ENCODE data around the gene PTGES3. TPM values are rescaled to one million over a fixed set of nuclear protein-coding genes. Genes with fewer than 3 reads are reported as not detected.
A peak's percentile ranks its signal among the peaks of the same experiment; 100 is the strongest.
"Not testable (repeated sequence)": the region's sequence is repeated elsewhere in the genome, so short reads cannot be mapped to it uniquely, and the experiment has no call there.

PTGES3 gene, protein sequence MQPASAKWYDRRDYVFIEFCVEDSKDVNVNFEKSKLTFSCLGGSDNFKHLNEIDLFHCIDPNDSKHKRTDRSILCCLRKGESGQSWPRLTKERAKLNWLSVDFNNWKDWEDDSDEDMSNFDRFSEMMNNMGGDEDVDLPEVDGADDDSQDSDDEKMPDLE
- 219 TPM for polyA plus RNA-seq (2012; ENCODE audit: insufficient read depth, insufficient read length, low read depth)

DNA sequence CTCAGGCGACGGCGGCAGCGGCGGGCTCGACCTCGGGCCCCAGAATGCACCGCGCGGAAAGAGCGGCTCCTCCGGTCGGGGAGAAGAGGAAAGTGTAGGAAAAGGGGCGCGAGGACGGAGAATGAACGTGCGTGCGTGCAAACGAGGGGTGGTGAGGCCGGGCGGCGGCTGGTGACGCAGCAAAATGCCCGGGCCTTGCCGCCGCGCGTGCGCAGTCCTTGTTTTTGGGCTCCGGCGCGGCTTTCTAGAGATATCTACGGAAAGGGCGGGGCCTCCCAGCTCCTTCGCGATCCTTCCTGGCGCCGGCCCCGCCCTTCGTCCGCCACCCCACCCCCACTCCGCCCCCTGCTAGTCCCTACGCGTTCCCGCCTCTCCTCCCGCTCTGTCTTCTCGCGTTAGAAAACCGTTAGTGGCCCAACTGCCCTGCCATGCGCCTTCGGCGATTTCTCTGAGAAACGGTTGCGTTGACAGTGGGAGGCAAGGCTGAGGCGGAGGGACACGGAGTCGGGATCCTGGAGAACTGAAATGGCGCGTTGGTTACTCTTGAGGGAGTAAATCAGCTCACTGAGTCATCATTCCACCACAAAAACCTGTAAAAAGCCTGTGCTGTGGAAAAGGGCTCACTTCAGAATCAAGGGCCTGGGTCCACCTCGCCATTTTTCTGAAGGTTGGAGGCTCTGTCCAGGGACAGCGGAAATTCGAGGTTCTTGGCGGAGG is at the start of gene PTGES3:
PTGES3 (minus strand) TSS at position 156 of the 717 bp plus-strand sequence. CDS start 285 bp downstream, outside the sequence.
- H3K36me3 ChIP-seq, result peaks cover 20% of the 10 kb centered on the region
- no peaks in the 10 kb centered on the region for H3K27me3 ChIP-seq
- peak; percentile 98 for DNase-seq
- TF ChIP-seq, protein P1, sequence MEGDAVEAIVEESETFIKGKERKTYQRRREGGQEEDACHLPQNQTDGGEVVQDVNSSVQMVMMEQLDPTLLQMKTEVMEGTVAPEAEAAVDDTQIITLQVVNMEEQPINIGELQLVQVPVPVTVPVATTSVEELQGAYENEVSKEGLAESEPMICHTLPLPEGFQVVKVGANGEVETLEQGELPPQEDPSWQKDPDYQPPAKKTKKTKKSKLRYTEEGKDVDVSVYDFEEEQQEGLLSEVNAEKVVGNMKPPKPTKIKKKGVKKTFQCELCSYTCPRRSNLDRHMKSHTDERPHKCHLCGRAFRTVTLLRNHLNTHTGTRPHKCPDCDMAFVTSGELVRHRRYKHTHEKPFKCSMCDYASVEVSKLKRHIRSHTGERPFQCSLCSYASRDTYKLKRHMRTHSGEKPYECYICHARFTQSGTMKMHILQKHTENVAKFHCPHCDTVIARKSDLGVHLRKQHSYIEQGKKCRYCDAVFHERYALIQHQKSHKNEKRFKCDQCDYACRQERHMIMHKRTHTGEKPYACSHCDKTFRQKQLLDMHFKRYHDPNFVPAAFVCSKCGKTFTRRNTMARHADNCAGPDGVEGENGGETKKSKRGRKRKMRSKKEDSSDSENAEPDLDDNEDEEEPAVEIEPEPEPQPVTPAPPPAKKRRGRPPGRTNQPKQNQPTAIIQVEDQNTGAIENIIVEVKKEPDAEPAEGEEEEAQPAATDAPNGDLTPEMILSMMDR (IDR thresholded peaks at IDR 0.05; ENCODE audit: low read depth, low read length), result no peak
- no peaks in the 10 kb centered on the region for H3K9me3 ChIP-seq
- no peaks in the 10 kb centered on the region; the same call in 1 of the 2 replicates for H3K4me1 ChIP-seq
- peak within 1 kb of the TSS; percentile 100 for H3K4me3 ChIP-seq (ENCODE audit: low read depth, low read length)

DNA sequence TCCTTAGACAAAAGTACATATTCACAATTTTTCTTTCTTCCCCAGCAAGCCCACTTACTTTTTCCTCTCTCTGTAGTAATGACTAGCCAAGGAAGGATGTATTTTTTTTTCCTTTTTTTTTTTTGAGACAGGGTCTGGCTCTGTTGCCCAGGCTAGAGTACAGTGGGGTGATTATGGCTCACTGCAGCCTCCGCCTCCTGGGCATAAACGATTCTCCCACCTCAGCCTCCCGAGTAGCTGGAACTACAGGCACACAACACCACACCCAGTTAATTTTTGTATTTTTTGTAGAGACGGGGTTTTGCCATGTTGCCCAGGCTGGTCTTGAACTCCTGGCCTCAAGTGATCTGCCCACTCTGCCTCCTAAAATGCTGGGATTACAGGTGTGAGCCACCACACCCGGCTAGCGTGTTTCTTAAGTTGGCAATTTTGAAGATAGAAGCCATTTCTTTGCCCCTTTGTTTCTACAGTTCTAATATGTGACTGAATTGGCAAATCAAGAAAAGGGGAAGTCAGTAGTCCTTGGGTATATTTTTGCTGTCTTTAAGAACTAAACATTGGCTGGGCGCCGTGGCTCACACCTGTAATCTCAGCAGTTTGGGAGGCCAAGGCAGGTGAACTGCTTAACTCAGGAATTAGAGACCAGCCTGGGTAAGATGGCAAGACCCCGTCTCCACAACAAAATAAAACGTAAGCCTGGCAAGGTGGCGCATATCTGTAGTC is 40.2 kb upstream of the PTGES3 start:
- TF ChIP-seq, protein P1 (IDR thresholded peaks at IDR 0.05; ENCODE audit: low read depth, low read length), result no peak

DNA sequence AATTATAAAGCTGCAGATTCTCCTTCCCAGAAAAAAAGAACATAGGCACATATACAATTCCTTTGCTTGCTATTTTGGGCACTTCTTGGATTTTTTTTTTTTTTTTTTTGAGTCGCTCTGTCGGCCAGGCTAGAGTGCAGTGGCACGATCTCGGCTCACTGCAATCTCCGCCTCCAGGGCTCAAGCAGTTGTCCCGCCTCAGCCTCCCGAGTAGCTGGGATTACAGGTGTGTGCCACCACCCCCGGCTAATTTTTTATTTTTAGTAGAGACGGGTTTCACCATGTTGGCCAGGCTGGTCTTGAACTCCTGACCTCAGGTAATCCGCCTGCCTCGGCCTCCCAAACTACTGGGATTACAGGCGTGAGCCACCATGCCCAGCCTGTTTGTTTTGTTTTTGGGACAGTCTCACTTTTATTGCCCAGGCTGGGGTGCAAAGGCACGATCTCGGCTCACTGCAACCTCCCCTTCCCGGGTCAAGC is 38.2 kb upstream of the PTGES3 start:
- peak overlapping the region; percentile 100 for H3K4me3 ChIP-seq (ENCODE audit: low read depth, low read length)
- not testable (repeated sequence) for H3K4me1 ChIP-seq, H3K9me3 ChIP-seq, DNase-seq, H3K27me3 ChIP-seq
- peaks cover 46% of the 10 kb centered on the region for H3K36me3 ChIP-seq

More for the DNA sequence above, 40.2 kb upstream of the PTGES3 start:
- Histone ChIP-seq H3K36me3 (peaks cover 43% of the 10 kb centered on the region), H3K27me3 (no peaks in the 10 kb centered on the region), H3K4me3 (ENCODE audit: low read depth, low read length) (no peak overlapping the region), H3K9me3 (no peaks in the 10 kb centered on the region), H3K4me1 (no peaks in the 10 kb centered on the region)
- no peak for DNase-seq

DNA sequence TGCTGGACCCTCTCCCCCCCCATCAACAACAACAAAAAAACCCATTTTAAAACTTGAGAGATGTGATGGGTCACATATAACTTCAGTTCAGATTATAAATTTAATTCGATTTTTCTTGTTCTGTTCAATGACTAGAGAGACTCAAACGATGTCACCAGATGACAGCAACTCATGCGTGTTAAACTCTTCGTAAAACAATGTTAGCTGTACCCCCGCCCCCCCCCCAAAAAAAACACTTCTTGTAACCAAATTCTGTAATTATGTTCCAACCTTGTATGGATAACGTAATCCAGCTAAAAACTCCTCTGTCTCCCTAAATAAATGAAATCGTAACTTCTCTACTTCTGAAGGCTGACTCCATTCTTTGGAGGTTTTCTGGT is 37.6 kb upstream of the PTGES3 start:
- no peak for DNase-seq
- no peaks in the 10 kb centered on the region for H3K27me3 ChIP-seq
- H3K4me1 ChIP-seq, result peaks cover 5% of the 10 kb centered on the region
- peak overlapping the region; percentile 100 for H3K4me3 ChIP-seq (ENCODE audit: low read depth, low read length)
- no peaks in the 10 kb centered on the region for H3K9me3 ChIP-seq
- TF ChIP-seq, protein P1 (IDR thresholded peaks at IDR 0.05; ENCODE audit: low read depth, low read length), result no peak
- H3K36me3 ChIP-seq, result peaks cover 46% of the 10 kb centered on the region

DNA sequence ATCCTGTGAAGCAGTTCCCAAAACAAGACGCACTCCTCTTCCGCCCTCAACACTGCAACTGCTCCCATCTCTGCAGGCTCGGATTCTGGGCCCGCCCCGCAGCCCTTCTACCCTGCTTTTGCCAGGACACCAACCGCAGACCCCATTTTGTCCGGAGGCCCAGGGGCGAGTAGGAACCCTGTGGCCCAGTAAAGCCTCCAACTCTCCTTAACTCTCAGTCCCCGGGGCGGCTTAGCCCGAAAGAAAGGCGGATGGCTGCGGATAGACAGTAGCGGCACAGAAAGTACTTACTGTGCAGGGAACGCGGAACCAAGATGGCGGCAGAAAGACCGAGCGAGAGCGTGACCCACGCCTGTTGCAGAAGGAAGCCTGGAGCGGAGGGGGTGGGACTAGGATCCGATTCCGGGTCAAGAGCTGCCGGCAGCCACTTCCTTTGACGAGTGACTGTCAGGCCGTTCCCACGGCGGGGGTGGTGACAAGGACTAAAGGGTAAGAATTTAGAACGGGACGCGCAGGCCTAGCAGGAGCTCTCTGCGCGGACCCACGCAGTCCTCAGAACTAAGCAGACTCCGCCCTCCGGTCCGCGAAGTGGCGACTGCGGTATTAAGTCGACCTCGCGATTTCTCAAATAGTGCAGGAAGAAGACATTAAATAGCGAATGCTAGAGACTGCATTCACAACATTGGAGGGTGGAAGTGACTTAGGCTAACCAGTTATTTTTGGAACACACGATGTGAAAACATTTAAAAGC is 37.1 kb upstream of the PTGES3 start, which contains the start of gene NACA:
NACA (minus strand) TSS at position 328 of the 751 bp plus-strand sequence. CDS start 778 bp downstream, outside the sequence.
- peak; percentile 98 for DNase-seq
- H3K4me1 ChIP-seq, result peaks cover 5% of the 10 kb centered on the region
- H3K4me3 ChIP-seq (ENCODE audit: low read depth, low read length), result peak within 1 kb of the TSS; percentile 100
- peaks cover 52% of the 10 kb centered on the region for H3K36me3 ChIP-seq
- TF ChIP-seq, protein P1 (IDR thresholded peaks at IDR 0.05; ENCODE audit: low read depth, low read length), result no peak
- H3K9me3 ChIP-seq, result no peaks in the 10 kb centered on the region
- H3K27me3 ChIP-seq, result no peaks in the 10 kb centered on the region

DNA sequence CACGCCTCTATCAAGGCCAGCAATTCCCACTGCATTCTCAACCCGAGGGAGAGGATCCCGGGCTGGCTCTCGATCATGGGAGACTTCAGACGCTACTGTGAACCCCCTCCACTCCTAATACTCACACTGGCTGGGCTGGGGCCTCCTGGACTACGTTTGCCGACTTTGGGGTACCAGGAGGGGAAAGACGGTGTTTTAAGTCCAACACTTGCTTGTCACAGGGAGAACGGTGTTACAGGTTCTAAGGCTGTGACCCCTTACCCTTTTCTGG is 36.6 kb upstream of the PTGES3 start:
- Histone ChIP-seq H3K4me1 (peaks cover 5% of the 10 kb centered on the region), H3K36me3 (peaks cover 53% of the 10 kb centered on the region), H3K9me3 (no peaks in the 10 kb centered on the region), H3K4me3 (ENCODE audit: low read depth, low read length) (peak overlapping the region; percentile 100), H3K27me3 (no peaks in the 10 kb centered on the region)
- TF ChIP-seq, protein P1 (IDR thresholded peaks at IDR 0.05; ENCODE audit: low read depth, low read length), result no peak
- DNase-seq, result no peak

Data from BE2C (cell line).